HepG2 (cell line): ENCODE measurements around the gene TRMU. TPM values are rescaled to one million over a fixed set of nuclear protein-coding genes. Genes with fewer than 3 reads are reported as not detected.

Experiments
- ATAC-seq: fragments of 200-7000 bp; cut with Tn5 transposase; 3 replicates; pipeline ENCODE4 v1.9.1; 2020; ENCODE audit warnings: mild to moderate bottlenecking, moderate library complexity
- BruUV-seq: library from RNA; stranded (reverse); fragments of 400-500 nt; replicated peaks from 2 replicates; lab custom pipeline; 2021; lab: Mats Ljungman, UMichigan
- CTCF ChIA-PET: fragments of 300-600 bp; formaldehyde crosslinking; extraction: SDS; loops from one replicate; lab custom pipeline; 2021; ENCODE audit warnings: low total read pairs, inconsistent platforms, low intra/inter-chr PET ratio; lab: Yijun Ruan, JAX
- POLR2A ChIA-PET: fragments of 350-600 bp; sonication (Branson Sonifier 250); formaldehyde crosslinking; loops from one replicate; lab custom pipeline; 2020; ENCODE audit warnings: antibody characterized with exemption, inconsistent platforms; lab: Yijun Ruan, JAX
- DNase-seq: peaks from one replicate; pipeline ENCODE4 v3.0.0-alpha.2; 2015; ENCODE audit warnings: low spot score
- FAIRE-seq: peaks from 3 replicates; lab custom pipeline; 2011; peaks lifted over from hg19 to GRCh38; lab: Jason Lieb, UNC
- H2AFZ ChIP-seq: one replicate; pipeline ENCODE4 v1.6.1; 2011; ENCODE audit warnings: low read length, inconsistent platforms
- H3K27ac ChIP-seq: fragments of 300-600 bp; 3 replicates; pipeline ENCODE4 v1.8.0; 2011; ENCODE audit warnings: mixed run types, mild to moderate bottlenecking, mixed read lengths, low read length, inconsistent platforms; ENCODE audit not compliant: insufficient read depth; ENCODE audit errors: extremely low read length
- H3K27me3 ChIP-seq, 2 experiments: fragments of 200-600 bp in 1 of 2; 2 replicates in 1 of 2; 3 replicates in 1 of 2; pipeline versions ENCODE4 v1.6.0 to v1.8.0; 2011; ENCODE audit warnings: low read length in 2 of 2, mild to moderate bottlenecking in 2 of 2, moderate library complexity in 2 of 2, inconsistent platforms in 1 of 2; ENCODE audit not compliant: insufficient read depth in 2 of 2, control insufficient read depth in 1 of 2
- H3K36me3 ChIP-seq, 2 experiments: fragments of 200-600 bp in 1 of 2; replicated peaks in 1 of 2; 2 replicates in 1 of 2; 3 replicates in 1 of 2; pipeline versions ENCODE4 v1.5.1 to v1.8.0; 2011; ENCODE audit warnings: low read length in 2 of 2, inconsistent platforms in 1 of 2; ENCODE audit not compliant: insufficient read depth in 2 of 2, control insufficient read depth in 1 of 2
- H3K4me1 ChIP-seq: 2 replicates; pipeline ENCODE4 v1.5.1; 2012; ENCODE audit warnings: low read length, inconsistent platforms; ENCODE audit not compliant: insufficient read depth
- H3K4me2 ChIP-seq: 2 replicates; pipeline ENCODE4 v1.6.0; 2011; ENCODE audit warnings: low read depth, low read length, inconsistent platforms
- H3K4me3 ChIP-seq, 3 experiments: fragments of 200-600 bp in 1 of 3; sonication (generic), shearing (Covaris generic) in 1 of 3; replicated peaks in 1 of 3; 2 replicates each; pipeline ENCODE4 v1.5.1; 2011 to 2016; ENCODE audit warnings: low read length in 3 of 3, inconsistent platforms in 2 of 3, low read depth in 2 of 3, mild to moderate bottlenecking in 2 of 3, control low read depth in 1 of 3, mixed read lengths in 1 of 3; ENCODE audit not compliant: insufficient read depth in 1 of 3
- H3K79me2 ChIP-seq: one replicate; pipeline ENCODE4 v1.6.1; 2011; ENCODE audit warnings: low read length, inconsistent platforms; ENCODE audit not compliant: insufficient read depth
- H3K9ac ChIP-seq: 2 replicates; pipeline ENCODE4 v1.6.0; 2011; ENCODE audit warnings: mild to moderate bottlenecking, low read depth, low read length, inconsistent platforms; ENCODE audit not compliant: insufficient read depth
- H3K9me3 ChIP-seq: 2 replicates; pipeline ENCODE4 v1.5.1; 2012; ENCODE audit warnings: mild to moderate bottlenecking, low read length
- H4K20me1 ChIP-seq: 2 replicates; pipeline ENCODE4 v1.6.0; 2011; ENCODE audit warnings: inconsistent platforms, mild to moderate bottlenecking, low read length, moderate library complexity; ENCODE audit not compliant: insufficient read depth
- FOXA3 ChIP-seq: IDR thresholded peaks from 2 replicates; pipeline ENCODE4 v1.6.1; 2016; ENCODE audit warnings: missing genetic modification reagents, missing compliant biosample characterization
- HDAC1 ChIP-seq: sonication (generic); formaldehyde crosslinking; IDR thresholded peaks from 2 replicates; pipeline ENCODE4 v1.5.1; 2020; ENCODE audit warnings: mild to moderate bottlenecking, missing genetic modification reagents
- MED1 ChIP-seq: sonication (generic); formaldehyde crosslinking; IDR thresholded peaks from 2 replicates; pipeline ENCODE4 v1.4.0; 2020; ENCODE audit warnings: missing genetic modification reagents
- NFE2L2 ChIP-seq: fragments of 150-350 bp; IDR thresholded peaks from 2 replicates; pipeline ENCODE4 v1.6.1; 2014; ENCODE audit warnings: low read length
- NR2F1 ChIP-seq, 2 experiments: fragments of 450-650 bp in 1 of 2; formaldehyde crosslinking in 1 of 2; IDR thresholded peaks; 2 replicates each; pipeline versions ENCODE4 v1.5.0 to v1.6.1; 2016 to 2020; ENCODE audit warnings: mild to moderate bottlenecking in 1 of 2, missing compliant biosample characterization in 1 of 2, missing genetic modification reagents in 1 of 2, moderate library complexity in 1 of 2
- RFX3 ChIP-seq: IDR thresholded peaks from 2 replicates; pipeline ENCODE4 v1.6.1; 2016; ENCODE audit warnings: missing biosample characterization, missing genetic modification reagents
- TBL1XR1 ChIP-seq: fragments of 150-350 bp; IDR thresholded peaks from 2 replicates; pipeline ENCODE4 v1.6.1; 2014; ENCODE audit warnings: borderline replicate concordance, low read length; ENCODE audit not compliant: partially characterized antibody
- UBTF ChIP-seq: sonication (generic); formaldehyde crosslinking; IDR thresholded peaks from 2 replicates; pipeline ENCODE4 v1.4.0; 2020; ENCODE audit warnings: mild to moderate bottlenecking, missing genetic modification reagents
- YEATS4 ChIP-seq: sonication (generic); formaldehyde crosslinking; IDR thresholded peaks from 2 replicates; pipeline ENCODE4 v1.4.0; 2020; ENCODE audit warnings: missing genetic modification reagents, borderline replicate concordance
- ZFP1 ChIP-seq: IDR thresholded peaks from 2 replicates; pipeline ENCODE4 v1.6.1; 2016
- ZFP41 ChIP-seq: sonication (generic); formaldehyde crosslinking; IDR thresholded peaks from 2 replicates; pipeline ENCODE4 v1.4.0; 2020; ENCODE audit warnings: mild to moderate bottlenecking, missing genetic modification reagents, borderline replicate concordance
- ZNF276 ChIP-seq: sonication (generic); formaldehyde crosslinking; IDR thresholded peaks from 2 replicates; pipeline ENCODE4 v1.4.0; 2020; ENCODE audit warnings: mild to moderate bottlenecking, low read depth, missing genetic modification reagents
- ZNF282 ChIP-seq: fragments of 450-650 bp; IDR thresholded peaks from 2 replicates; pipeline ENCODE4 v1.6.1; 2018; ENCODE audit not compliant: partially characterized antibody
- ZNF350 ChIP-seq: sonication (generic); formaldehyde crosslinking; IDR thresholded peaks from 2 replicates; pipeline ENCODE4 v1.4.0; 2020; ENCODE audit warnings: mild to moderate bottlenecking, low read depth, missing genetic modification reagents, borderline replicate concordance
- WGBS: methylation state at CpG from one replicate; pipeline ENCODE4 v1.1.6; 2017; ENCODE audit warnings: low lambda C conversion rate; 5-methylcytosine and 5-hydroxymethylcytosine counted together
- in situ Hi-C: cut with HindIII; loops from 2 replicates; pipeline ENCODE4 v1.10.0; 2017; ENCODE audit warnings: low pct_unique_long_range_greater_than_20kb; ENCODE audit not compliant: extremely low pct_ligation_motif_present
- intact Hi-C: fragments of 100-400 bp; cut with micrococcal nuclease; formaldehyde crosslinking; loops from one replicate; pipeline ENCODE4 v1.10.0; 2022; ENCODE audit not compliant: unreplicated experiment
- polyA plus RNA-seq, 8 experiments: library from polyadenylated mRNA; depleted of rRNA in 3 of 8; stranded (reverse) in 7 of 8; unstranded in 1 of 8; fragments of >200 nt; fragmentation: Illumina TruSeq in 4 of 8; extraction: Trizol in 4 of 8; gene quantifications; 2 replicates each; pipeline versions ENCODE4 v1.2.1 to v1.2.3, GENCODE V29; 2011 to 2016; ENCODE audit warnings: low read depth in 4 of 8, missing spikeins in 1 of 8, mixed read lengths in 1 of 8; ENCODE audit not compliant: insufficient read depth in 1 of 8
- total RNA-seq, 5 experiments: library from RNA; depleted of rRNA; stranded (reverse); fragments of >200 nt; fragmentation: Illumina TruSeq; extraction: Trizol; gene quantifications; 2 replicates each; pipeline ENCODE4 v1.2.3, GENCODE V29; 2016; ENCODE audit warnings: low read depth in 1 of 5
- TF ChIP-seq, protein P1 (sequence below): sonication (generic); formaldehyde crosslinking; IDR thresholded peaks from 2 replicates; pipeline ENCODE4 v1.4.0; 2020; ENCODE audit warnings: mild to moderate bottlenecking, missing genetic modification reagents, borderline replicate concordance
- TF ChIP-seq, protein P2 (sequence below): sonication (generic); formaldehyde crosslinking; IDR thresholded peaks from 2 replicates; pipeline ENCODE4 v1.4.0; 2020; ENCODE audit warnings: missing genetic modification reagents, mild to moderate bottlenecking, borderline replicate concordance

TRMU gene
- total and polyA plus RNA-seq, 2 of the 13 experiments (the other 11 are each of a cell fraction or from before 2014, with no cell fraction given): 31.0 to 50.2 TPM

- no peaks in the 10 kb centered on the region for H4K20me1 ChIP-seq
- 45% methylated on average over 16 of the region's 19 CpGs for WGBS
- H3K27ac ChIP-seq: no peak overlapping the region
- in situ Hi-C loops: loop anchor here (5.0 kb wide), 2 partner anchors 75 to 170 kb away; partner anchors contain the start of gene CELSR1
- H2AFZ ChIP-seq: no peak overlapping the region
- POLR2A ChIA-PET: interaction anchor here (0.9 to 1.5 kb wide), 6 partner anchors 10 to 85 kb away, joined by 3 to 33 read pairs (median 4); no protein-coding TSS in a partner anchor
- DNase-seq (peak; percentile 44), FAIRE-seq (peak; percentile 21), ATAC-seq (peak; percentile 75)
- CTCF ChIA-PET: interaction anchor here (1.6 to 3.0 kb wide), 4 partner anchors 13 to 175 kb away, joined by 3 to 48 read pairs (median 12); no protein-coding TSS in a partner anchor
- peaks cover 40% of the 10 kb centered on the region for H3K4me1 ChIP-seq
- no peak overlapping the region for H3K9ac ChIP-seq
- intact Hi-C loops: loop anchor here (1.0 kb wide), 2 partner anchors 23 to 175 kb away; no protein-coding TSS in a partner anchor
- H3K27me3 ChIP-seq: no peaks in the 10 kb centered on the region
- no peak overlapping the region for H3K4me2 ChIP-seq
- no peaks in the 10 kb centered on the region for H3K79me2 ChIP-seq
- no TSS peak for BruUV-seq
- H3K4me3 ChIP-seq: no peak overlapping the region
- no peaks in the 10 kb centered on the region for H3K36me3 ChIP-seq
- no peaks in the 10 kb centered on the region for H3K9me3 ChIP-seq
- TF ChIP-seq FOXA3 (CRISPR knock-in tag): no peak
- no peak for TF ChIP-seq ZNF276 (CRISPR knock-in tag)
- TF ChIP-seq ZFP41 (CRISPR knock-in tag): no peak
- TF ChIP-seq YEATS4 (CRISPR knock-in tag): no peak
- 0 out of 2 replicates have a peak, but pooled peaks have one; percentile 20 for TF ChIP-seq ZNF350
- no peak for TF ChIP-seq HDAC1
- no peak for TF ChIP-seq NR2F1 (CRISPR knock-in tag; IDR thresholded peaks at IDR 0.05)
- no peak for TF ChIP-seq ZFP1 (CRISPR knock-in tag)
- no peak; the same call in 1 of the 2 replicates for TF ChIP-seq MED1
- TF ChIP-seq TBL1XR1: no peak
- TF ChIP-seq RFX3 (CRISPR knock-in tag): no peak
- TF ChIP-seq NFE2L2: no peak
- TF ChIP-seq, protein P1, sequence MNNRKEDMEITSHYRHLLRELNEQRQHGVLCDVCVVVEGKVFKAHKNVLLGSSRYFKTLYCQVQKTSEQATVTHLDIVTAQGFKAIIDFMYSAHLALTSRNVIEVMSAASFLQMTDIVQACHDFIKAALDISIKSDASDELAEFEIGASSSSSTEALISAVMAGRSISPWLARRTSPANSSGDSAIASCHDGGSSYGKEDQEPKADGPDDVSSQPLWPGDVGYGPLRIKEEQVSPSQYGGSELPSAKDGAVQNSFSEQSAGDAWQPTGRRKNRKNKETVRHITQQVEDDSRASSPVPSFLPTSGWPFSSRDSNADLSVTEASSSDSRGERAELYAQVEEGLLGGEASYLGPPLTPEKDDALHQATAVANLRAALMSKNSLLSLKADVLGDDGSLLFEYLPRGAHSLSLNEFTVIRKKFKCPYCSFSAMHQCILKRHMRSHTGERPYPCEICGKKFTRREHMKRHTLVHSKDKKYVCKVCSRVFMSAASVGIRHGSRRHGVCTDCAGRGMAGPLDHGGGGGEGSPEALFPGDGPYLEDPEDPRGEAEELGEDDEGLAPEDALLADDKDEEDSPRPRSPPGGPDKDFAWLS (CRISPR knock-in tag): no peak
- TF ChIP-seq UBTF (CRISPR knock-in tag): no peak
- TF ChIP-seq, protein P2, sequence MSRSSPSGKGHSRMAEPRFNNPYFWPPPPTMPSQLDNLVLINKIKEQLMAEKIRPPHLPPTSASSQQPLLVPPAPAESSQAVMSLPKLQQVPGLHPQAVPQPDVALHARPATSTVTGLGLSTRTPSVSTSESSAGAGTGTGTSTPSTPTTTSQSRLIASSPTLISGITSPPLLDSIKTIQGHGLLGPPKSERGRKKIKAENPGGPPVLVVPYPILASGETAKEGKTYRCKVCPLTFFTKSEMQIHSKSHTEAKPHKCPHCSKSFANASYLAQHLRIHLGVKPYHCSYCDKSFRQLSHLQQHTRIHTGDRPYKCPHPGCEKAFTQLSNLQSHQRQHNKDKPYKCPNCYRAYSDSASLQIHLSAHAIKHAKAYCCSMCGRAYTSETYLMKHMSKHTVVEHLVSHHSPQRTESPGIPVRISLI (CRISPR knock-in tag): no peak
- no peak for TF ChIP-seq ZNF282
These were observed 32.2 kb downstream of the TRMU start for GRCh38 chr22:46367707-46368191.
